HT1080 (cell line): Measurements from ENCODE around the gene PAPOLG. TPM values are rescaled to one million over a fixed set of nuclear protein-coding genes. Genes with fewer than 3 reads are reported as not detected.
"Not testable (repeated sequence)": the region's sequence is repeated elsewhere in the genome, so short reads cannot be mapped to it uniquely, and the experiment has no call there.

ENCODE experiments used
- DNase-seq: peaks from one replicate; pipeline ENCODE4 v3.0.0-alpha.2; 2015; ENCODE audit warnings: low read depth
- total RNA-seq: library from RNA; depleted of rRNA; stranded (reverse); fragments of >200 nt; shearing (Covaris generic); gene quantifications from 2 replicates; pipeline ENCODE4 v1.2.3, GENCODE V29; 2014

The PAPOLG gene
- total RNA-seq, 1 experiment from 2014 or later: 9.1 TPM

- DNase-seq: no peak
Observed at GRCh38 chr2:60821587-60822302, 65.7 kb downstream of the PAPOLG start.

GRCh38 chr2:60822987-60823386 lies 66.9 kb downstream of the PAPOLG start:
- DNase-seq: no peak

- DNase-seq: no peak
Observed at GRCh38 chr2:60823694-60824305, 67.7 kb downstream of the PAPOLG start.

GRCh38 chr2:60825666-60826065 lies 69.6 kb downstream of the PAPOLG start:
- no peak for DNase-seq

GRCh38 chr2:60826111-60826510 lies 70.0 kb downstream of the PAPOLG start:
- DNase-seq: no peak

- not testable (repeated sequence) for DNase-seq
Observed at GRCh38 chr2:60826860-60827259, 70.8 kb downstream of the PAPOLG start.

GRCh38 chr2:60827369-60827768 lies 71.3 kb downstream of the PAPOLG start:
- no peak for DNase-seq

- no peak for DNase-seq
Observed at GRCh38 chr2:60830991-60831390, 74.9 kb downstream of the PAPOLG start.

- DNase-seq: no peak
Observed at GRCh38 chr2:60831921-60832320, 75.9 kb downstream of the PAPOLG start.

- no peak for DNase-seq
Observed at GRCh38 chr2:60832621-60833020, 76.6 kb downstream of the PAPOLG start.

- no peak for DNase-seq
Observed at GRCh38 chr2:60834270-60834717, 78.2 kb downstream of the PAPOLG start.

- no peak for DNase-seq
Observed at GRCh38 chr2:60836491-60836890, 80.4 kb downstream of the PAPOLG start.

GRCh38 chr2:60837123-60837522 lies 81.1 kb downstream of the PAPOLG start:
- DNase-seq: no peak

- no peak for DNase-seq
Observed at GRCh38 chr2:60838481-60838880, 82.4 kb downstream of the PAPOLG start.

GRCh38 chr2:60839126-60839813 lies 83.2 kb downstream of the PAPOLG start:
- no peak for DNase-seq

- DNase-seq: no peak
Observed at GRCh38 chr2:60840880-60841279, 84.8 kb downstream of the PAPOLG start.

GRCh38 chr2:60843006-60843405 lies 86.9 kb downstream of the PAPOLG start:
- no peak for DNase-seq

GRCh38 chr2:60844105-60844504 lies 88.0 kb downstream of the PAPOLG start:
- no peak for DNase-seq

GRCh38 chr2:60847854-60848253 lies 91.8 kb downstream of the PAPOLG start:
- no peak for DNase-seq
